H1 (cell line): ENCODE results near the gene SEC61A1. TPM values are rescaled to one million over a fixed set of nuclear protein-coding genes. Genes with fewer than 3 reads are reported as not detected.

ENCODE experiments used
- CTCF ChIA-PET: fragments of 300-600 bp; sonication (Branson Sonifier 250); formaldehyde crosslinking; loops from one replicate; lab custom pipeline; 2021; ENCODE audit not compliant: partially characterized antibody; lab: Charles Lee
- POLR2A ChIA-PET: fragments of 300-600 bp; sonication (Branson Sonifier 250); formaldehyde crosslinking; loops from one replicate; lab custom pipeline; 2021; ENCODE audit warnings: inconsistent platforms; ENCODE audit not compliant: partially characterized antibody; lab: Charles Lee
- DNase-seq, 2 experiments: peaks; one replicate each; pipeline versions ENCODE4 v3.0.0 to v3.0.0-alpha.2; 2010 to 2022; ENCODE audit warnings: low spot score in 2 of 2, low read depth in 1 of 2, mixed read lengths in 1 of 2
- FAIRE-seq: peaks from 2 replicates; lab custom pipeline; 2011; peaks lifted over from hg19 to GRCh38; lab: Jason Lieb, UNC
- H2AFZ ChIP-seq: 2 replicates; pipeline ENCODE4 v1.8.1; 2012; ENCODE audit warnings: low read length, inconsistent platforms
- H2AK5ac ChIP-seq: 2 replicates; pipeline ENCODE4 v1.6.1; 2013; ENCODE audit warnings: low read depth, low read length
- H2BK120ac ChIP-seq: replicated peaks from 2 replicates; pipeline ENCODE3; 2013; ENCODE audit warnings: low read depth, low read length, inconsistent platforms
- H2BK12ac ChIP-seq: 2 replicates; pipeline ENCODE4 v1.6.1; 2013; ENCODE audit warnings: low read depth, low read length
- H2BK15ac ChIP-seq: 2 replicates; pipeline ENCODE4 v1.6.1; 2013; ENCODE audit warnings: low read length
- H2BK20ac ChIP-seq: 2 replicates; pipeline ENCODE4 v1.6.1; 2013; ENCODE audit warnings: low read length
- H2BK5ac ChIP-seq: 2 replicates; pipeline ENCODE4 v1.6.1; 2013; ENCODE audit warnings: low read depth, low read length
- H3K14ac ChIP-seq: 2 replicates; pipeline ENCODE4 v1.6.1; 2013; ENCODE audit warnings: inconsistent platforms; ENCODE audit not compliant: insufficient read length
- H3K18ac ChIP-seq: 2 replicates; pipeline ENCODE4 v1.6.1; 2013; ENCODE audit warnings: low read length; ENCODE audit errors: extremely low read depth
- H3K23ac ChIP-seq: 2 replicates; pipeline ENCODE4 v1.6.1; 2013; ENCODE audit warnings: inconsistent platforms; ENCODE audit not compliant: insufficient read length
- H3K23me2 ChIP-seq: 2 replicates; pipeline ENCODE4 v1.6.1; 2013; ENCODE audit warnings: low read depth, low read length
- H3K27ac ChIP-seq: 2 replicates; pipeline ENCODE4 v1.6.1; 2011; ENCODE audit warnings: low read depth, low read length, inconsistent platforms
- H3K27me3 ChIP-seq, 4 experiments: replicated peaks in 1 of 4; 1 replicate in 1 of 4; 2 replicates in 3 of 4; pipeline versions ENCODE4 v1.6.1 to v1.8.1; 2011 to 2013; ENCODE audit warnings: low read length in 3 of 4, mild to moderate bottlenecking in 3 of 4, inconsistent platforms in 2 of 4, mixed read lengths in 2 of 4, moderate library complexity in 1 of 4; ENCODE audit not compliant: control insufficient read depth in 3 of 4, insufficient read depth in 3 of 4; ENCODE audit errors: extremely low read depth in 1 of 4
- H3K36me3 ChIP-seq, 4 experiments: 2 replicates each; pipeline versions ENCODE4 v1.6.1 to v1.8.1; 2011 to 2013; ENCODE audit warnings: mild to moderate bottlenecking in 4 of 4, low read length in 3 of 4, moderate library complexity in 2 of 4, control low read depth in 1 of 4, inconsistent platforms in 1 of 4; ENCODE audit not compliant: insufficient read depth in 4 of 4, control insufficient read depth in 2 of 4
- H3K4ac ChIP-seq: replicated peaks from 2 replicates; pipeline ENCODE3; 2013; ENCODE audit warnings: low read length, low read depth, mixed read lengths, inconsistent platforms; ENCODE audit not compliant: insufficient read length
- H3K4me1 ChIP-seq, 4 experiments: replicated peaks in 1 of 4; 1 replicate in 1 of 4; 2 replicates in 3 of 4; pipeline versions ENCODE4 v1.6.1 to v1.8.1; 2011 to 2013; ENCODE audit warnings: low read length in 3 of 4, inconsistent platforms in 2 of 4, mixed read lengths in 1 of 4; ENCODE audit not compliant: insufficient read depth in 4 of 4, control insufficient read depth in 3 of 4
- H3K4me2 ChIP-seq, 2 experiments: 2 replicates each; pipeline versions ENCODE4 v1.6.1 to v1.8.1; 2011 to 2013; ENCODE audit warnings: low read depth in 2 of 2, low read length in 2 of 2, control low read depth in 1 of 2, inconsistent platforms in 1 of 2, mild to moderate bottlenecking in 1 of 2; ENCODE audit not compliant: insufficient read depth in 1 of 2
- H3K4me3 ChIP-seq, 4 experiments: fragments of 200-600, 300-600 bp in 1 of 4; sonication (generic), shearing (Covaris generic), sonication (Bioruptor Twin) in 1 of 4; 2 replicates each; pipeline versions ENCODE4 v1.5.1 to v1.8.1; 2011 to 2016; ENCODE audit warnings: low read length in 4 of 4, low read depth in 3 of 4, control low read depth in 2 of 4, inconsistent platforms in 2 of 4, mild to moderate bottlenecking in 2 of 4, mixed read lengths in 1 of 4, moderate library complexity in 1 of 4; ENCODE audit not compliant: insufficient read depth in 2 of 4; ENCODE audit errors: extremely low read depth in 1 of 4
- H3K56ac ChIP-seq: replicated peaks from 2 replicates; pipeline ENCODE3; 2013; ENCODE audit warnings: low read depth, mild to moderate bottlenecking, mixed read lengths, low read length, inconsistent platforms; ENCODE audit not compliant: insufficient read length
- H3K79me1 ChIP-seq: 2 replicates; pipeline ENCODE4 v1.6.1; 2013; ENCODE audit warnings: low read depth, low read length, control low read depth
- H3K79me2 ChIP-seq, 2 experiments: 2 replicates each; pipeline versions ENCODE4 v1.6.1 to v1.8.1; 2012 to 2013; ENCODE audit warnings: low read length in 2 of 2, mild to moderate bottlenecking in 2 of 2, inconsistent platforms in 1 of 2; ENCODE audit not compliant: insufficient read depth in 2 of 2, control insufficient read depth in 1 of 2
- H3K9ac ChIP-seq, 4 experiments: replicated peaks in 1 of 4; 1 replicate in 1 of 4; 2 replicates in 3 of 4; pipeline versions ENCODE4 v1.6.1 to v1.8.1; 2011 to 2013; ENCODE audit warnings: low read depth in 3 of 4, low read length in 3 of 4, control low read depth in 2 of 4, mild to moderate bottlenecking in 2 of 4, moderate library complexity in 2 of 4, inconsistent platforms in 1 of 4; ENCODE audit errors: extremely low read depth in 1 of 4
- H3K9me3 ChIP-seq, 2 experiments: 2 replicates each; pipeline versions ENCODE4 v1.6.1 to v1.8.1; 2012 to 2013; ENCODE audit warnings: mild to moderate bottlenecking in 2 of 2, moderate library complexity in 2 of 2, control low read depth in 1 of 2, inconsistent platforms in 1 of 2, low read depth in 1 of 2, low read length in 1 of 2, mixed read lengths in 1 of 2; ENCODE audit not compliant: insufficient read depth in 2 of 2
- H4K20me1 ChIP-seq, 2 experiments: replicated peaks in 1 of 2; 2 replicates each; pipeline versions ENCODE3 to v1.8.1; 2011 to 2013; ENCODE audit warnings: inconsistent platforms in 2 of 2, low read length in 2 of 2, mild to moderate bottlenecking in 1 of 2; ENCODE audit not compliant: insufficient read depth in 2 of 2, control insufficient read depth in 1 of 2
- H4K5ac ChIP-seq: 2 replicates; pipeline ENCODE4 v1.6.1; 2013; ENCODE audit warnings: low read length, low read depth, mixed read lengths, inconsistent platforms; ENCODE audit not compliant: insufficient read length
- H4K8ac ChIP-seq: 2 replicates; pipeline ENCODE4 v1.8.0; 2013; ENCODE audit warnings: mild to moderate bottlenecking, moderate library complexity, low read length, inconsistent platforms; ENCODE audit not compliant: insufficient read depth; ENCODE audit errors: extremely low read depth
- H4K91ac ChIP-seq: replicated peaks from 2 replicates; pipeline ENCODE3; 2013; ENCODE audit warnings: low read length, mixed read lengths, inconsistent platforms; ENCODE audit not compliant: insufficient read length
- PHF8 ChIP-seq: fragments of 200-600 bp; sonication (generic); conservative IDR thresholded peaks from 2 replicates; pipeline ENCODE4 v1.7.1; 2012; ENCODE audit warnings: low read depth, mild to moderate bottlenecking, inconsistent platforms, low read length, moderate library complexity
- TAF7 ChIP-seq: optimal IDR thresholded peaks from 2 replicates; pipeline ENCODE3; 2011; ENCODE audit warnings: low read depth, mild to moderate bottlenecking, inconsistent platforms, low read length, moderate library complexity, borderline replicate concordance
- TCF12 ChIP-seq: IDR thresholded peaks from 2 replicates; pipeline ENCODE4 v1.6.1; 2011; ENCODE audit warnings: low read depth, mild to moderate bottlenecking, low read length
- WGBS, 2 experiments: shearing (Covaris generic) in 1 of 2; methylation state at CpG; one replicate each; pipeline versions ENCODE4 v1.1.6 to v1.1.7; 2013 to 2015; ENCODE audit warnings: low lambda C conversion rate in 2 of 2, mixed read lengths in 2 of 2, inconsistent platforms in 1 of 2, low coverage in 1 of 2, missing lambda C conversion rate in 1 of 2; ENCODE audit not compliant: insufficient replicate concordance in 2 of 2, insufficient coverage in 1 of 2, insufficient read length in 1 of 2; ENCODE audit errors: extremely low coverage in 1 of 2, missing lambda C conversion rate in 1 of 2; 5-methylcytosine and 5-hydroxymethylcytosine counted together
- polyA plus RNA-seq, 7 experiments: library from polyadenylated mRNA; depleted of rRNA in 3 of 7; stranded (reverse) in 5 of 7; unstranded in 2 of 7; fragments of >200 nt in 5 of 7; fragments of 200-250 nt in 2 of 7; gene quantifications; 1 replicate in 5 of 7; 2 replicates in 1 of 7; 4 replicates in 1 of 7; pipeline versions ENCODE4 v1.2.1 to v1.2.3, GENCODE V29; 2011 to 2013; ENCODE audit warnings: missing spikeins in 2 of 7, mixed read lengths in 2 of 7
- total RNA-seq: library from RNA; stranded (reverse); fragmentation: NEBNext Ultra II Directional; extraction: Animal tissue kit (Norgen Biotek cat#: 25700); gene quantifications from 2 replicates; pipeline ENCODE4 v1.2.1, GENCODE V29; 2021

Gene SEC61A1
- total and polyA plus RNA-seq, 2 of the 8 experiments (the other 6 are each of a cell fraction or from before 2014, with no cell fraction given) = 133 to 165 TPM

GRCh38 chr3:128062033-128062745, 10.0 kb downstream of the SEC61A1 start:
- no peak overlapping the region for H3K9ac ChIP-seq
- no peak overlapping the region for H2BK120ac ChIP-seq
- H3K23me2 ChIP-seq = no peaks in the 10 kb centered on the region
- H4K91ac ChIP-seq = no peak overlapping the region
- no peak overlapping the region; the same call in 1 of the 2 replicates for H4K8ac ChIP-seq
- no peak overlapping the region for H3K4me2 ChIP-seq
- H3K56ac ChIP-seq = no peak overlapping the region
- H3K18ac ChIP-seq = no peak overlapping the region
- no peak overlapping the region for H3K4ac ChIP-seq
- H3K4me1 ChIP-seq = no peaks in the 10 kb centered on the region
- 80% methylated on average over 8 of the region's 8 CpGs; no CpG with 5 or more reads in 1 of the 2 experiments for WGBS, 2 experiments
- H3K36me3 ChIP-seq = peaks cover 33 to 92% (median 81%) of the 10 kb centered on the region in 4 experiments
- H3K27ac ChIP-seq = no peak overlapping the region
- H3K79me1 ChIP-seq = no peaks in the 10 kb centered on the region
- no peaks in the 10 kb centered on the region for H3K27me3 ChIP-seq
- H2AFZ ChIP-seq = no peak overlapping the region
- no peak for TF ChIP-seq TCF12
- no peak for TF ChIP-seq PHF8
- no peak for TF ChIP-seq TAF7
- TF ChIP-seq, all 59 proteins: peak for 0
- ChIA-PET POLR2A (no interaction called here), CTCF (no interaction called here)
- H2BK5ac ChIP-seq = no peak overlapping the region
- no peaks in the 10 kb centered on the region for H3K79me2 ChIP-seq
- H2BK20ac ChIP-seq = no peak overlapping the region
- no peak overlapping the region for H3K23ac ChIP-seq
- no peak overlapping the region for H3K4me3 ChIP-seq
- H4K5ac ChIP-seq = no peak overlapping the region
- H2BK15ac ChIP-seq = no peak overlapping the region
- H3K14ac ChIP-seq = no peak overlapping the region
- DNase-seq (no peak), FAIRE-seq (no peak)
- peaks cover 4 to 15% of the 10 kb centered on the region in 2 experiments for H4K20me1 ChIP-seq
- no peak overlapping the region for H2AK5ac ChIP-seq
- no peaks in the 10 kb centered on the region for H3K9me3 ChIP-seq
- no peak overlapping the region for H2BK12ac ChIP-seq
